HEK293 (cell line): ENCODE measurements around the gene TBK1.

ENCODE experiments used
- EGR2 ChIP-seq: fragments of 450-650 bp; formaldehyde crosslinking; IDR thresholded peaks from 2 replicates; pipeline ENCODE4 v1.5.1; 2016; ENCODE audit warnings: low read depth, missing biosample characterization, missing genetic modification characterization
- GLIS1 ChIP-seq: fragments of 450-650 bp; formaldehyde crosslinking; IDR thresholded peaks from 2 replicates; pipeline ENCODE4 v1.5.1; 2016; ENCODE audit warnings: missing biosample characterization, missing genetic modification characterization
- HIC1 ChIP-seq: fragments of 450-650 bp; formaldehyde crosslinking; IDR thresholded peaks from 2 replicates; pipeline ENCODE4 v1.5.1; 2016; ENCODE audit warnings: missing biosample characterization, missing genetic modification characterization
- PBX3 ChIP-seq: sonication (generic); formaldehyde crosslinking; IDR thresholded peaks from 2 replicates; pipeline ENCODE4 v1.8.1; 2022; ENCODE audit warnings: mild to moderate bottlenecking, moderate library complexity, missing genetic modification reagents
- SP7 ChIP-seq: fragments of 450-650 bp; formaldehyde crosslinking; IDR thresholded peaks from 2 replicates; pipeline ENCODE4 v1.5.1; 2016; ENCODE audit warnings: missing biosample characterization, missing genetic modification characterization
- ZBTB20 ChIP-seq: fragments of 450-650 bp; formaldehyde crosslinking; IDR thresholded peaks from 2 replicates; pipeline ENCODE4 v1.5.1; 2016; ENCODE audit warnings: missing biosample characterization, missing genetic modification characterization
- ZBTB48 ChIP-seq: fragments of 450-650 bp; formaldehyde crosslinking; IDR thresholded peaks from 2 replicates; pipeline ENCODE4 v1.5.1; 2016; ENCODE audit warnings: missing biosample characterization, missing genetic modification characterization
- ZBTB8A ChIP-seq: fragments of 450-650 bp; formaldehyde crosslinking; IDR thresholded peaks from 2 replicates; pipeline ENCODE4 v1.5.1; 2016; ENCODE audit warnings: missing biosample characterization, missing genetic modification characterization
- ZFHX2 ChIP-seq: fragments of 450-650 bp; formaldehyde crosslinking; conservative IDR thresholded peaks from 2 replicates; pipeline ENCODE4 v1.5.1; 2016; ENCODE audit warnings: missing biosample characterization, missing genetic modification characterization
- ZNF10 ChIP-seq: fragments of 450-650 bp; formaldehyde crosslinking; IDR thresholded peaks from 2 replicates; pipeline ENCODE4 v1.5.1; 2017; ENCODE audit warnings: missing biosample characterization, missing genetic modification characterization
- ZNF223 ChIP-seq: fragments of 450-650 bp; formaldehyde crosslinking; IDR thresholded peaks from 2 replicates; pipeline ENCODE4 v1.5.1; 2016; ENCODE audit warnings: missing biosample characterization, missing genetic modification characterization
- ZNF24 ChIP-seq: fragments of 450-650 bp; formaldehyde crosslinking; IDR thresholded peaks from 2 replicates; pipeline ENCODE4 v1.5.1; 2016; ENCODE audit warnings: missing biosample characterization, missing genetic modification characterization
- ZNF362 ChIP-seq: fragments of 450-650 bp; formaldehyde crosslinking; IDR thresholded peaks from 2 replicates; pipeline ENCODE4 v1.5.1; 2016; ENCODE audit warnings: missing biosample characterization, missing genetic modification characterization
- ZNF473 ChIP-seq: fragments of 450-650 bp; formaldehyde crosslinking; IDR thresholded peaks from 2 replicates; pipeline ENCODE4 v1.5.1; 2017; ENCODE audit warnings: missing biosample characterization, missing genetic modification characterization
- ZNF501 ChIP-seq: fragments of 450-650 bp; formaldehyde crosslinking; IDR thresholded peaks from 2 replicates; pipeline ENCODE4 v1.5.1; 2016; ENCODE audit warnings: missing biosample characterization, missing genetic modification characterization
- ZNF560 ChIP-seq: fragments of 450-650 bp; formaldehyde crosslinking; IDR thresholded peaks from 2 replicates; pipeline ENCODE4 v1.5.1; 2017; ENCODE audit warnings: missing biosample characterization, missing genetic modification characterization, borderline replicate concordance
- ZNF624 ChIP-seq: fragments of 450-650 bp; formaldehyde crosslinking; IDR thresholded peaks from 2 replicates; pipeline ENCODE4 v1.5.1; 2017; ENCODE audit warnings: missing biosample characterization, missing genetic modification characterization
- ZNF76 ChIP-seq: fragments of 450-650 bp; formaldehyde crosslinking; IDR thresholded peaks from 2 replicates; pipeline ENCODE4; 2016; ENCODE audit warnings: low read depth, missing biosample characterization, missing genetic modification characterization, borderline replicate concordance
- ZNF768 ChIP-seq: fragments of 450-650 bp; formaldehyde crosslinking; IDR thresholded peaks from 2 replicates; pipeline ENCODE4 v1.5.1; 2018; ENCODE audit warnings: missing biosample characterization, mild to moderate bottlenecking, missing genetic modification characterization
- ZNF785 ChIP-seq: fragments of 450-650 bp; formaldehyde crosslinking; IDR thresholded peaks from 2 replicates; pipeline ENCODE4 v1.5.1; 2016; ENCODE audit warnings: missing biosample characterization, missing genetic modification characterization
- TF ChIP-seq, protein P1 (sequence below): fragments of 450-650 bp; formaldehyde crosslinking; conservative IDR thresholded peaks from 2 replicates; pipeline ENCODE4 v1.5.1; 2016; ENCODE audit warnings: low read depth, missing biosample characterization, missing genetic modification characterization
- TF ChIP-seq, protein P2 (sequence below): fragments of 450-650 bp; formaldehyde crosslinking; IDR thresholded peaks from 2 replicates; pipeline ENCODE4 v1.5.1; 2017; ENCODE audit warnings: missing biosample characterization, missing genetic modification characterization
- TF ChIP-seq, protein P3 (sequence below): fragments of 450-650 bp; formaldehyde crosslinking; IDR thresholded peaks from 2 replicates; pipeline ENCODE4 v1.5.1; 2016; ENCODE audit warnings: missing biosample characterization, missing genetic modification characterization
- TF ChIP-seq, protein P4 (sequence below): fragments of 450-650 bp; formaldehyde crosslinking; IDR thresholded peaks from 2 replicates; pipeline ENCODE4 v1.5.1; 2016; ENCODE audit warnings: missing biosample characterization, missing genetic modification characterization

Gene TBK1

GRCh38 chr12:64404470-64405256, 47.3 kb upstream of the TBK1 start (continued):
- TF ChIP-seq PBX3 (0 out of 2 replicates have a peak, but pooled peaks have one; percentile 42), ZNF624 (no peak), ZNF10 (tag by site-specific recombination) (no peak), ZNF362 (tag by site-specific recombination) (no peak), ZBTB8A (tag by site-specific recombination) (peak; percentile 52), ZNF501 (tag by site-specific recombination) (peak; percentile 81), ZNF473 (tag by site-specific recombination) (no peak), ZNF223 (tag by site-specific recombination) (peak; percentile 86; the same call in 1 of the 2 replicates), ZNF768 (tag by site-specific recombination) (0 out of 2 replicates have a peak, but pooled peaks have one; percentile 39), HIC1 (tag by site-specific recombination) (peak; percentile 68; the same call in 1 of the 2 replicates), ZBTB20 (tag by site-specific recombination) (peak; percentile 74), ZBTB48 (tag by site-specific recombination) (peak; percentile 82; the same call in 1 of the 2 replicates), ZNF560 (tag by site-specific recombination) (no peak), SP7 (tag by site-specific recombination) (peak; percentile 75; the same call in 1 of the 2 replicates), ZNF24 (peak; percentile 68), EGR2 (0 out of 2 replicates have a peak, but pooled peaks have one; percentile 45), ZNF76 (tag by site-specific recombination) (peak; percentile 81), GLIS1 (tag by site-specific recombination) (peak; percentile 64), ZNF785 (peak; percentile 22), ZFHX2 (tag by site-specific recombination) (peak; percentile 63)
- TF ChIP-seq, protein P1, sequence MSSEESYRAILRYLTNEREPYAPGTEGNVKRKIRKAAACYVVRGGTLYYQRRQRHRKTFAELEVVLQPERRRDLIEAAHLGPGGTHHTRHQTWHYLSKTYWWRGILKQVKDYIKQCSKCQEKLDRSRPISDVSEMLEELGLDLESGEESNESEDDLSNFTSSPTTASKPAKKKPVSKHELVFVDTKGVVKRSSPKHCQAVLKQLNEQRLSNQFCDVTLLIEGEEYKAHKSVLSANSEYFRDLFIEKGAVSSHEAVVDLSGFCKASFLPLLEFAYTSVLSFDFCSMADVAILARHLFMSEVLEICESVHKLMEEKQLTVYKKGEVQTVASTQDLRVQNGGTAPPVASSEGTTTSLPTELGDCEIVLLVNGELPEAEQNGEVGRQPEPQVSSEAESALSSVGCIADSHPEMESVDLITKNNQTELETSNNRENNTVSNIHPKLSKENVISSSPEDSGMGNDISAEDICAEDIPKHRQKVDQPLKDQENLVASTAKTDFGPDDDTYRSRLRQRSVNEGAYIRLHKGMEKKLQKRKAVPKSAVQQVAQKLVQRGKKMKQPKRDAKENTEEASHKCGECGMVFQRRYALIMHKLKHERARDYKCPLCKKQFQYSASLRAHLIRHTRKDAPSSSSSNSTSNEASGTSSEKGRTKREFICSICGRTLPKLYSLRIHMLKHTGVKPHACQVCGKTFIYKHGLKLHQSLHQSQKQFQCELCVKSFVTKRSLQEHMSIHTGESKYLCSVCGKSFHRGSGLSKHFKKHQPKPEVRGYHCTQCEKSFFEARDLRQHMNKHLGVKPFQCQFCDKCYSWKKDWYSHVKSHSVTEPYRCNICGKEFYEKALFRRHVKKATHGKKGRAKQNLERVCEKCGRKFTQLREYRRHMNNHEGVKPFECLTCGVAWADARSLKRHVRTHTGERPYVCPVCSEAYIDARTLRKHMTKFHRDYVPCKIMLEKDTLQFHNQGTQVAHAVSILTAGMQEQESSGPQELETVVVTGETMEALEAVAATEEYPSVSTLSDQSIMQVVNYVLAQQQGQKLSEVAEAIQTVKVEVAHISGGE (tag by site-specific recombination): peak; percentile 91
- TF ChIP-seq, protein P2, sequence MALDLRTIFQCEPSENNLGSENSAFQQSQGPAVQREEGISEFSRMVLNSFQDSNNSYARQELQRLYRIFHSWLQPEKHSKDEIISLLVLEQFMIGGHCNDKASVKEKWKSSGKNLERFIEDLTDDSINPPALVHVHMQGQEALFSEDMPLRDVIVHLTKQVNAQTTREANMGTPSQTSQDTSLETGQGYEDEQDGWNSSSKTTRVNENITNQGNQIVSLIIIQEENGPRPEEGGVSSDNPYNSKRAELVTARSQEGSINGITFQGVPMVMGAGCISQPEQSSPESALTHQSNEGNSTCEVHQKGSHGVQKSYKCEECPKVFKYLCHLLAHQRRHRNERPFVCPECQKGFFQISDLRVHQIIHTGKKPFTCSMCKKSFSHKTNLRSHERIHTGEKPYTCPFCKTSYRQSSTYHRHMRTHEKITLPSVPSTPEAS: peak; percentile 58; the same call in 1 of the 2 replicates
- TF ChIP-seq, protein P3, sequence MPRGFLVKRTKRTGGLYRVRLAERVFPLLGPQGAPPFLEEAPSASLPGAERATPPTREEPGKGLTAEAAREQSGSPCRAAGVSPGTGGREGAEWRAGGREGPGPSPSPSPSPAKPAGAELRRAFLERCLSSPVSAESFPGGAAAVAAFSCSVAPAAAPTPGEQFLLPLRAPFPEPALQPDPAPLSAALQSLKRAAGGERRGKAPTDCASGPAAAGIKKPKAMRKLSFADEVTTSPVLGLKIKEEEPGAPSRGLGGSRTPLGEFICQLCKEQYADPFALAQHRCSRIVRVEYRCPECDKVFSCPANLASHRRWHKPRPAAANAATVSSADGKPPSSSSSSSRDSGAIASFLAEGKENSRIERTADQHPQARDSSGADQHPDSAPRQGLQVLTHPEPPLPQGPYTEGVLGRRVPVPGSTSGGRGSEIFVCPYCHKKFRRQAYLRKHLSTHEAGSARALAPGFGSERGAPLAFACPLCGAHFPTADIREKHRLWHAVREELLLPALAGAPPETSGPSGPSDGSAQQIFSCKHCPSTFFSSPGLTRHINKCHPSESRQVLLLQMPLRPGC (tag by site-specific recombination): peak; percentile 9; the same call in 1 of the 2 replicates
- TF ChIP-seq, protein P4, sequence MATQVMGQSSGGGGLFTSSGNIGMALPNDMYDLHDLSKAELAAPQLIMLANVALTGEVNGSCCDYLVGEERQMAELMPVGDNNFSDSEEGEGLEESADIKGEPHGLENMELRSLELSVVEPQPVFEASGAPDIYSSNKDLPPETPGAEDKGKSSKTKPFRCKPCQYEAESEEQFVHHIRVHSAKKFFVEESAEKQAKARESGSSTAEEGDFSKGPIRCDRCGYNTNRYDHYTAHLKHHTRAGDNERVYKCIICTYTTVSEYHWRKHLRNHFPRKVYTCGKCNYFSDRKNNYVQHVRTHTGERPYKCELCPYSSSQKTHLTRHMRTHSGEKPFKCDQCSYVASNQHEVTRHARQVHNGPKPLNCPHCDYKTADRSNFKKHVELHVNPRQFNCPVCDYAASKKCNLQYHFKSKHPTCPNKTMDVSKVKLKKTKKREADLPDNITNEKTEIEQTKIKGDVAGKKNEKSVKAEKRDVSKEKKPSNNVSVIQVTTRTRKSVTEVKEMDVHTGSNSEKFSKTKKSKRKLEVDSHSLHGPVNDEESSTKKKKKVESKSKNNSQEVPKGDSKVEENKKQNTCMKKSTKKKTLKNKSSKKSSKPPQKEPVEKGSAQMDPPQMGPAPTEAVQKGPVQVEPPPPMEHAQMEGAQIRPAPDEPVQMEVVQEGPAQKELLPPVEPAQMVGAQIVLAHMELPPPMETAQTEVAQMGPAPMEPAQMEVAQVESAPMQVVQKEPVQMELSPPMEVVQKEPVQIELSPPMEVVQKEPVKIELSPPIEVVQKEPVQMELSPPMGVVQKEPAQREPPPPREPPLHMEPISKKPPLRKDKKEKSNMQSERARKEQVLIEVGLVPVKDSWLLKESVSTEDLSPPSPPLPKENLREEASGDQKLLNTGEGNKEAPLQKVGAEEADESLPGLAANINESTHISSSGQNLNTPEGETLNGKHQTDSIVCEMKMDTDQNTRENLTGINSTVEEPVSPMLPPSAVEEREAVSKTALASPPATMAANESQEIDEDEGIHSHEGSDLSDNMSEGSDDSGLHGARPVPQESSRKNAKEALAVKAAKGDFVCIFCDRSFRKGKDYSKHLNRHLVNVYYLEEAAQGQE: peak; percentile 49; the same call in 1 of the 2 replicates
